Fibroblast of lung (primary cell): ENCODE data around the gene HDAC4.

Experiments
- CTCF ChIP-seq, 2 donors: IDR thresholded peaks in 1 of 2; conservative IDR thresholded peaks in 1 of 2; 1 replicate in 1 of 2; 2 replicates in 1 of 2; pipeline ENCODE4 v1.5.1; 2011 to 2012; ENCODE audit warnings: low read length in 2 of 2, control low read depth in 1 of 2, inconsistent platforms in 1 of 2, low read depth in 1 of 2, mild to moderate bottlenecking in 1 of 2
- EZH2 ChIP-seq: IDR thresholded peaks from 2 replicates; pipeline ENCODE4 v1.5.1; 2012; ENCODE audit warnings: low read length, control low read depth, mild to moderate bottlenecking; ENCODE audit errors: missing control alignments

DNA sequence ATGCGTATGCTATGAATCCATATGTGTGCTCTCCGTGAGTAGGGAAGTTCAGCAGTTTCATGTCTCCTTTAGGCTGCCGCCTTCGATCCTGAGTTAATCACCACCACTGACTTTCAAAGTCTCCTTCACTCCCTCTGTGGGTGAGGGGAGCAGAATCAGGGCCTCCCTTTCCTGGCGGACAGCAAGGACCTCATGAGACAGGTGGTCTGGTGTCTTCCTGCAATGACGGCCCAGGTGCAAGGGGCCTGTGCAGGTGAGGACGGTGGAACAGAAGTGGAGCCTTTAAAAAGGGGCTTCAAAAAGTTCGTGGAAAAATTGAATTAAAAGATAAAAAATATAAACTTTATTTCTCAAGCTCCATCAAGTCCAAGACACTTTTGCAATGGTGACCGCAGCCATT is 330.4 kb downstream of the HDAC4 start:
- no peak for TF ChIP-seq CTCF (conservative IDR thresholded peaks at IDR 0.05 in 1 of 2, IDR thresholded peaks at IDR 0.05 in 1 of 2; ENCODE audit: low read depth in 1 of 2, low read length in 2 of 2)
- TF ChIP-seq EZH2: no peak
